Measurements from ENCODE around the gene LRRC63.

- TF ChIP-seq POLR2A (IDR thresholded peaks at IDR 0.05; ENCODE audit: low read depth, low read length) (no peak), POLR2AphosphoS5 (IDR thresholded peaks at IDR 0.05; ENCODE audit: low read depth, low read length) (no peak), TAF1 (IDR thresholded peaks at IDR 0.05; ENCODE audit: borderline replicate concordance, low read depth, low read length) (no peak)
Observed at GRCh38 chr13:46320821-46321220, 109.1 kb downstream of the LRRC63 start.

Data from GM12892 (cell line).